Activated B cell treated with CpG ODN at 0.5 μM for 24 hours (primary cell): ENCODE measurements around the gene SPAG16. TPM values are rescaled to one million over a fixed set of nuclear protein-coding genes. Genes with fewer than 3 reads are reported as not detected.

ENCODE experiments used
- ATAC-seq: fragments of 200-7000 bp; cut with Tn5 transposase; one replicate; pipeline ENCODE4 v1.10.0; 2021; ENCODE audit warnings: low read depth, mild to moderate bottlenecking, moderate library complexity
- CTCF ChIA-PET: fragments of 350-600 bp; sonication (Branson Sonifier 250); formaldehyde crosslinking; loops from one replicate; lab custom pipeline; 2021; ENCODE audit warnings: antibody characterized with exemption; lab: Charles Lee
- POLR2A ChIA-PET: fragments of 350-600 bp; sonication (Branson Sonifier 250); formaldehyde crosslinking; loops from one replicate; lab custom pipeline; 2021; ENCODE audit warnings: antibody characterized with exemption; lab: Charles Lee
- DNase-seq: peaks from one replicate; pipeline ENCODE4 v3.0.0; 2022
- H3K27ac Mint-ChIP-seq: one replicate; pipeline ENCODE4 v1.8.0; 2020; ENCODE audit warnings: mixed read lengths
- H3K27me3 Mint-ChIP-seq: one replicate; pipeline ENCODE4 v1.8.0; 2021; ENCODE audit warnings: mixed read lengths
- H3K36me3 Mint-ChIP-seq: one replicate; pipeline ENCODE4 v1.8.0; 2021; ENCODE audit warnings: low read depth, mixed read lengths
- H3K4me1 Mint-ChIP-seq: one replicate; pipeline ENCODE4 v1.8.0; 2021; ENCODE audit warnings: mixed read lengths
- H3K4me3 Mint-ChIP-seq: one replicate; pipeline ENCODE4 v1.8.0; 2020; ENCODE audit warnings: mild to moderate bottlenecking, mixed read lengths
- H3K9me3 Mint-ChIP-seq: one replicate; pipeline ENCODE4 v1.8.0; 2020; ENCODE audit warnings: mixed read lengths
- CTCF ChIP-seq: fragments of 200-600 bp; IDR thresholded peaks from one replicate; pipeline ENCODE4 v1.8.0; 2022; ENCODE audit warnings: antibody characterized with exemption, mild to moderate bottlenecking
- intact Hi-C: fragments of 100-400 bp; cut with micrococcal nuclease; formaldehyde crosslinking; loops from one replicate; pipeline ENCODE4 v1.15.1; 2024
- total RNA-seq: library from RNA; stranded (reverse); gene quantifications from 2 replicates; pipeline ENCODE4 v1.2.3, GENCODE V29; 2022

Gene SPAG16
- total RNA-seq, 1 donor from 2014 or later: 11.2 TPM

GRCh38 chr2:214217136-214217535 is 932.9 kb downstream of the SPAG16 start:
- DNase-seq: no peak

DNA sequence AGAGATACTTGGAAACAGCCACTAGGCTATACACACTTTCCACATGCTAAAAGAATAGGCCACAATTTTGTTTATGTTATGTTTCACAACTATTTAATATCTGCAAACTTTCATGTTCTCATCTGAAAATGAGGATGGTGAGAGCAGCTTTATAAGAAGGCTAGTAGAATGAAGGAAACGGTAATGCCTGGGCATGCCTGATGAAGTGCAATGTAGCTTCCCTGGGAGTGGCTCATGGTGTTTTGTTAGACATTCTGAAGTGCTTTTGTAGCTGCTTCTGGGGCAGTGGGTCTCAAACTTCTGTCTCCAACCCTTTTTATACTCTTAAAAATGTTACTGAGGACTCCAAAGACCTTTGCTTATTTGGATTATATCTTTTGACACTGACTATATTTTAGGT is 933.3 kb downstream of the SPAG16 start:
- no peak overlapping the region for H3K4me3 Mint-ChIP-seq
- POLR2A ChIA-PET: no interaction called here
- TF ChIP-seq CTCF: no peak

More at GRCh38 chr2:214217136-214217535, 932.9 kb downstream of the SPAG16 start:
- ChIA-PET POLR2A (no interaction called here), CTCF (no interaction called here)
- Mint-ChIP-seq H3K4me3 (no peak overlapping the region), H3K27me3 (no peaks in the 10 kb centered on the region), H3K36me3 (no peaks in the 10 kb centered on the region), H3K9me3 (no peaks in the 10 kb centered on the region), H3K27ac (no peak overlapping the region), H3K4me1 (no peaks in the 10 kb centered on the region)
- ATAC-seq: no peak
- no peak for TF ChIP-seq CTCF
- intact Hi-C loops: no loop called here

DNA sequence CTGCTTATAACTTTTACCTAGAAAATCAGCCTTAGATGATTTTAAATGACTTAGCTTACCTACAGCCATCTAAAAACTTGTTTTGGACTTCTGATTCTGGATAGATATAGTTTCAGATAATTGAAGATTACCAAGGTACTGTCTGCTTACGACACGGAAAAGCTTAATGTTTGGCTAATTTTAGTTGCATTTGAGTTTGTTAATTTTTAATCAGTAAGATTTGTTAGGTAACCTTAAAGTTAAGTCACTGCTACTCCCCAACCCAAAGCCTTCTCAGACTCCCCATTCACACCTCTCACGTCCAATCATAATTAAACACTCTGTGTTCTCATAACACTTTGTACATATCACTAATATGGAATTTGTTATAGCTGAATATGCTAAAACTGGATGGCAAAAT is 936.0 kb downstream of the SPAG16 start:
- DNase-seq: no peak
- Mint-ChIP-seq H3K4me1 (no peaks in the 10 kb centered on the region), H3K9me3 (no peaks in the 10 kb centered on the region), H3K27ac (no peak overlapping the region), H3K27me3 (no peaks in the 10 kb centered on the region), H3K4me3 (no peak overlapping the region), H3K36me3 (no peaks in the 10 kb centered on the region)
- ChIA-PET CTCF (no interaction called here), POLR2A (no interaction called here)
- intact Hi-C loops: no loop called here
- ATAC-seq: no peak
- TF ChIP-seq CTCF: no peak

More for the DNA sequence above, 933.3 kb downstream of the SPAG16 start:
- ATAC-seq (no peak), DNase-seq (no peak)
- Mint-ChIP-seq H3K9me3 (no peaks in the 10 kb centered on the region), H3K4me1 (no peaks in the 10 kb centered on the region), H3K36me3 (no peaks in the 10 kb centered on the region), H3K27me3 (no peaks in the 10 kb centered on the region), H3K27ac (no peak overlapping the region)
- CTCF ChIA-PET: no interaction called here
- intact Hi-C loops: no loop called here

DNA sequence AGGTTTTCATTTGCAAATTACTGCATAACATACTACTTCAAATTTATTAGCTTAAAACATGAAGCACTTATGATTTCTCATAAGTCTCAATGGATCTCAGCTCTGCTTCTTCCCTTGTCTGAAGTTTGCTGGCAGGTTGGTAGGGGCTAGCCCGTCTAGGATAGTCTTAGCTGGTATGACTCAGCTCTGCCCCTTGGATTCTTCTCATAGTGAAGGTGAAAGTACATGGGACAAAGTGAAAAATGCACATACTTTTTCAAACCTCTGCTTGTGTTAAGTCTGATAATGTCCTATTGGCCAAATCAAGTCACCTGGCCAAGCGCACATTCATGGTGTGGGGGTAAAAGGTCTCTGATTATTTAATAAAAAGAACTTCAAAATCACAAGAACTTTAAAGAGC is 941.8 kb downstream of the SPAG16 start:
- H3K4me3 Mint-ChIP-seq: no peak overlapping the region
- no peaks in the 10 kb centered on the region for H3K36me3 Mint-ChIP-seq
- H3K27me3 Mint-ChIP-seq: no peaks in the 10 kb centered on the region
- H3K27ac Mint-ChIP-seq: no peak overlapping the region
- ATAC-seq: no peak
- intact Hi-C loops: no loop called here
- H3K9me3 Mint-ChIP-seq: no peaks in the 10 kb centered on the region
- no peak for DNase-seq
- ChIA-PET CTCF (no interaction called here), POLR2A (no interaction called here)
- no peaks in the 10 kb centered on the region for H3K4me1 Mint-ChIP-seq
- TF ChIP-seq CTCF: no peak

DNA sequence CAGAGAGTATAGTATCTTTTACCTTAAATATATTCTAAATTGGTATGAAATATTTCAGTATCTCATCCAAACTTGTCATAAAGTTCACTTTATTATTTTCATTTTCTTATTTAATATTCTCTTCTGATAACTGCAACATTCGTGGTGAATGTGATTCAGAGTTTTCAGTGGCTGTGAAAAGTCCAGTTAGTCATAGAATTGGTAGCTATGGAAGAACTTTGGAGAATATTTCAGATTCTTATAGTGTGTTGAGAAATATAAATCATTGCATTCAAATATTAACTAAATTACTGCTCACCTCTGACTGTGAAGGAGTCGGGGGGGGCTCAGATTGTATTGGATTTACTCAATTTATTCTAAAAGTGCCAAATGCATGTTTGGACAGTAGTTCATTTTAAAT is 948.0 kb downstream of the SPAG16 start:
- H3K4me3 Mint-ChIP-seq: no peak overlapping the region
- H3K27ac Mint-ChIP-seq: no peak overlapping the region
- ATAC-seq (no peak), DNase-seq (no peak)
- H3K36me3 Mint-ChIP-seq: no peaks in the 10 kb centered on the region
- H3K9me3 Mint-ChIP-seq: peaks cover 3% of the 10 kb centered on the region
- H3K27me3 Mint-ChIP-seq: no peaks in the 10 kb centered on the region
- ChIA-PET POLR2A (no interaction called here), CTCF (no interaction called here)
- intact Hi-C loops: no loop called here
- no peak for TF ChIP-seq CTCF
- no peaks in the 10 kb centered on the region for H3K4me1 Mint-ChIP-seq
